ENCODE results near the gene ANO10. TPM values are rescaled to one million over a fixed set of nuclear protein-coding genes. Genes with fewer than 3 reads are reported as not detected.
"Not testable (repeated sequence)": the region's sequence is repeated elsewhere in the genome, so short reads cannot be mapped to it uniquely, and the experiment has no call there.

Gene ANO10
- total RNA-seq, 2 donors from 2014 or later: 83.8 to 112 TPM

DNA sequence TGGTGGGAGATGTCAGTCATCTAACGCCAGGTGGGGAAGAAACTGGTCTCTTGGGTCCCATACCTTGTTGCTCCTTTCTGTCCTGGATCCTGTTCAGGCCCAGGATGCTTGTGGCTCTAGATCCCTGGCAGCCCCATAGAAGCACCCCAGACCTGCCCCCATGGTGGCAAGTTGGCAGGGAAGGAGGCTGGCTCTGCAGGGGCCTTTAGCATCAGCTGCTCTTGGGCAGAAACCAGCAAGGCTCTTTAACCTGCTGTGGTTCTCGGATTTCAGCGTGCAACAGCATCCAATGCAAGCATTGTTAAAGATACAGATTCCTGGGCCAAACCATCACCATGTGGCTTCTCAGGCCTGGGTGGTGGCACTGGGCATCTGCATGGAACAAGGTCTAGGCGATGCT is 259.6 kb downstream of the ANO10 start:
- TF ChIP-seq, protein P1, sequence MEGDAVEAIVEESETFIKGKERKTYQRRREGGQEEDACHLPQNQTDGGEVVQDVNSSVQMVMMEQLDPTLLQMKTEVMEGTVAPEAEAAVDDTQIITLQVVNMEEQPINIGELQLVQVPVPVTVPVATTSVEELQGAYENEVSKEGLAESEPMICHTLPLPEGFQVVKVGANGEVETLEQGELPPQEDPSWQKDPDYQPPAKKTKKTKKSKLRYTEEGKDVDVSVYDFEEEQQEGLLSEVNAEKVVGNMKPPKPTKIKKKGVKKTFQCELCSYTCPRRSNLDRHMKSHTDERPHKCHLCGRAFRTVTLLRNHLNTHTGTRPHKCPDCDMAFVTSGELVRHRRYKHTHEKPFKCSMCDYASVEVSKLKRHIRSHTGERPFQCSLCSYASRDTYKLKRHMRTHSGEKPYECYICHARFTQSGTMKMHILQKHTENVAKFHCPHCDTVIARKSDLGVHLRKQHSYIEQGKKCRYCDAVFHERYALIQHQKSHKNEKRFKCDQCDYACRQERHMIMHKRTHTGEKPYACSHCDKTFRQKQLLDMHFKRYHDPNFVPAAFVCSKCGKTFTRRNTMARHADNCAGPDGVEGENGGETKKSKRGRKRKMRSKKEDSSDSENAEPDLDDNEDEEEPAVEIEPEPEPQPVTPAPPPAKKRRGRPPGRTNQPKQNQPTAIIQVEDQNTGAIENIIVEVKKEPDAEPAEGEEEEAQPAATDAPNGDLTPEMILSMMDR (conservative IDR thresholded peaks at IDR 0.05): no peak
- no peaks in the 10 kb centered on the region for H3K9me3 Mint-ChIP-seq
- peaks cover 28% of the 10 kb centered on the region for H3K36me3 Mint-ChIP-seq (ENCODE audit: low read depth)
- peaks cover 6% of the 10 kb centered on the region for H3K4me1 Mint-ChIP-seq
- Histone ChIP-seq H3K9me3 (ENCODE audit: control insufficient read depth, low read length) (no peaks in the 10 kb centered on the region), H3K4me1 (ENCODE audit: control insufficient read depth, insufficient read depth, low read length) (no peaks in the 10 kb centered on the region), H3K36me3 (ENCODE audit: control insufficient read depth, insufficient read depth, low read length) (no peaks in the 10 kb centered on the region), H3K27me3 (ENCODE audit: control insufficient read depth, insufficient read depth, low read length, poor library complexity, severe bottlenecking) (no peaks in the 10 kb centered on the region), H3K9ac (ENCODE audit: extremely low read depth, low read length, poor library complexity, severe bottlenecking) (no peak overlapping the region), H3K4me3 (ENCODE audit: low read length) (no peak overlapping the region), H3K27ac (ENCODE audit: low read depth, low read length) (no peak overlapping the region)
- DNase-seq: no peak
- H3K27me3 Mint-ChIP-seq (ENCODE audit: insufficient read depth): peaks cover 7% of the 10 kb centered on the region
- no peak overlapping the region for H3K4me3 Mint-ChIP-seq
- no peak overlapping the region for H3K27ac Mint-ChIP-seq
- WGBS, 2 experiments (ENCODE audit: insufficient coverage in 1 of 2, insufficient read length in 1 of 2): 92 to 100% methylated on average over 4 of the region's 4 CpGs

DNA sequence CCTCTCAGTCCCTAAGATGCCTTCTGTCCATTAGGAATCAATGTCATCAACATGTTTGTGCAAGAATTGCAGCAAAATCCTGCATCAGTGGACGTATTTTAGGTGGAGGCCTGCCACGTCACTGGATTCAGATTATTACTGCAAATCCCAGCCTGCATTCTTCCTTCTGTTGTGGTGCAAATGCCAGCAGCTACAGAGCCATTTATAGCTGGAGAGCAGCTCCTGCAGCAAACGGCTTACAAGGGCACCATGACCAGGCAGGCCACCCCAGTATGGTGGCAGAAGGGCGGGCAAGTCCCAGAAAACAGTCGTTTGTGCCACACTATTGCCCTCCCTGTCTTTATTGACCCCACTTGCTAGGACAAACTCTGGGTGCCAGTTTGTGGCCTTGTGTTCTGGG is 260.7 kb downstream of the ANO10 start:
- peaks cover 6% of the 10 kb centered on the region for H3K4me1 Mint-ChIP-seq
- peaks cover 4% of the 10 kb centered on the region for H3K9me3 Mint-ChIP-seq
- 90 to 91% methylated on average over 3 to 5 of the region's 5 CpGs for WGBS, 2 experiments (ENCODE audit: insufficient coverage in 1 of 2, insufficient read length in 1 of 2)
- no peak overlapping the region for H3K4me3 Mint-ChIP-seq
- Histone ChIP-seq H3K4me3 (ENCODE audit: low read length) (no peak overlapping the region), H3K9me3 (ENCODE audit: control insufficient read depth, low read length) (no peaks in the 10 kb centered on the region), H3K4me1 (ENCODE audit: control insufficient read depth, insufficient read depth, low read length) (no peaks in the 10 kb centered on the region), H3K27ac (ENCODE audit: low read depth, low read length) (no peak overlapping the region), H3K36me3 (ENCODE audit: control insufficient read depth, insufficient read depth, low read length) (no peaks in the 10 kb centered on the region), H3K27me3 (ENCODE audit: control insufficient read depth, insufficient read depth, low read length, poor library complexity, severe bottlenecking) (no peaks in the 10 kb centered on the region), H3K9ac (ENCODE audit: extremely low read depth, low read length, poor library complexity, severe bottlenecking) (no peak overlapping the region)
- TF ChIP-seq, protein P1 (conservative IDR thresholded peaks at IDR 0.05): no peak
- no peak overlapping the region for H3K27ac Mint-ChIP-seq
- peaks cover 13% of the 10 kb centered on the region for H3K27me3 Mint-ChIP-seq (ENCODE audit: insufficient read depth)
- DNase-seq: no peak
- peaks cover 22% of the 10 kb centered on the region for H3K36me3 Mint-ChIP-seq (ENCODE audit: low read depth)

DNA sequence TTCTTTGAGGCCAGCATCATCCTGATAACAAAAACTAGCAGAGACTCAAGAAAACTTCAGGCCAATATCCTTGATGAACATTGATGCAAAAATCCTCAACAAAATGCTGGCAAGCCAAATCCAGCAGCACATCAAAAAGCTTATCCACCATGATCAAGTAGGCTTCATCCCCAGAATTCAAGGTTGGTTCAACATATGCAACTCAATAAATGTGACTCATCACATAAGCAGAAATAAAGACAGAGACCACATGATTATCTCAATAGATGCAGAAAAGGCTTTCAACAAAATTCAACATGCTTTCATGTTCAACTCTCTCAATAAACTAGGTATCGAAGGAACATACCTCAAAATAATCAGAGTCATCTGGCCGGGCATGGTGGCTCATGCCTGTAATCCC is 265.8 kb downstream of the ANO10 start:
- not testable (repeated sequence) for H3K27ac ChIP-seq (ENCODE audit: low read depth, low read length); DNase-seq; H3K36me3 ChIP-seq (ENCODE audit: control insufficient read depth, insufficient read depth, low read length); H3K4me3 Mint-ChIP-seq; H3K4me3 ChIP-seq (ENCODE audit: low read length); H3K36me3 Mint-ChIP-seq (ENCODE audit: low read depth); H3K27me3 ChIP-seq (ENCODE audit: control insufficient read depth, insufficient read depth, low read length, poor library complexity, severe bottlenecking); H3K27ac Mint-ChIP-seq; H3K4me1 ChIP-seq (ENCODE audit: control insufficient read depth, insufficient read depth, low read length); H3K9ac ChIP-seq (ENCODE audit: extremely low read depth, low read length, poor library complexity, severe bottlenecking)
- Mint-ChIP-seq H3K27me3 (ENCODE audit: insufficient read depth) (peaks cover 17% of the 10 kb centered on the region), H3K9me3 (peaks cover 12% of the 10 kb centered on the region), H3K4me1 (peaks cover 12% of the 10 kb centered on the region)
- H3K9me3 ChIP-seq (ENCODE audit: control insufficient read depth, low read length): peaks cover 13% of the 10 kb centered on the region
- WGBS, 2 experiments (ENCODE audit: insufficient coverage in 1 of 2, insufficient read length in 1 of 2): 80 to 93% methylated on average over 2 of the region's 2 CpGs
